GM23248 (cell line): ENCODE measurements around the gene NAA25. TPM values are rescaled to one million over a fixed set of nuclear protein-coding genes. Genes with fewer than 3 reads are reported as not detected.

Experiments
- DNase-seq: peaks from one replicate; pipeline ENCODE4 v3.0.0-alpha.2; 2015
- H2AFZ ChIP-seq: fragments of 200-600 bp; sonication (generic); 2 replicates; pipeline ENCODE4 v1.6.1; 2016; ENCODE audit warnings: antibody characterized with exemption
- H3F3A ChIP-seq: fragments of 200-600 bp; sonication (generic); 2 replicates; pipeline ENCODE4 v1.6.1; 2016; ENCODE audit warnings: mild to moderate bottlenecking, antibody characterized with exemption, mixed run types; ENCODE audit not compliant: insufficient read depth
- H3K27ac ChIP-seq: fragments of 200-600 bp; sonication (generic); 2 replicates; pipeline ENCODE4 v1.5.1; 2016; ENCODE audit warnings: mild to moderate bottlenecking
- H3K27me3 ChIP-seq: fragments of 200-600 bp; sonication (generic); replicated peaks from 2 replicates; pipeline ENCODE4 v1.6.1; 2016; ENCODE audit warnings: mild to moderate bottlenecking; ENCODE audit not compliant: insufficient read depth
- H3K36me3 ChIP-seq: fragments of 200-600 bp; sonication (generic); 2 replicates; pipeline ENCODE4 v1.6.1; 2016; ENCODE audit warnings: low read depth, mild to moderate bottlenecking
- H3K4me1 ChIP-seq: fragments of 200-600 bp; sonication (generic); 2 replicates; pipeline ENCODE4 v1.6.1; 2016; ENCODE audit warnings: mild to moderate bottlenecking; ENCODE audit not compliant: insufficient read depth
- H3K4me2 ChIP-seq: fragments of 200-600 bp; sonication (generic); one replicate; pipeline ENCODE4 v1.6.1; 2016; ENCODE audit warnings: mild to moderate bottlenecking; ENCODE audit not compliant: unreplicated experiment
- H3K4me3 ChIP-seq: fragments of 200-600 bp; sonication (generic); 2 replicates; pipeline ENCODE4 v1.5.1; 2016; ENCODE audit warnings: mild to moderate bottlenecking
- H3K79me2 ChIP-seq: fragments of 200-600 bp; sonication (generic); 2 replicates; pipeline ENCODE4 v1.6.1; 2016; ENCODE audit warnings: mild to moderate bottlenecking; ENCODE audit not compliant: insufficient read depth
- H3K9ac ChIP-seq: fragments of 200-600 bp; sonication (generic); 2 replicates; pipeline ENCODE4 v1.6.1; 2016; ENCODE audit warnings: mild to moderate bottlenecking
- H3K9me2 ChIP-seq: fragments of 200-600 bp; sonication (generic); 2 replicates; pipeline ENCODE4 v1.6.1; 2016; ENCODE audit warnings: mixed run types, mild to moderate bottlenecking, moderate library complexity; ENCODE audit not compliant: insufficient read depth
- H3K9me3 ChIP-seq: fragments of 200-600 bp; sonication (generic); one replicate; pipeline ENCODE4 v1.6.1; 2017; ENCODE audit warnings: low read depth
- H4K20me1 ChIP-seq: fragments of 200-600 bp; sonication (generic); 2 replicates; pipeline ENCODE4 v1.6.0; 2016; ENCODE audit not compliant: insufficient read depth
- EZH2 ChIP-seq: fragments of 200-600 bp; sonication (generic); IDR thresholded peaks from 2 replicates; pipeline ENCODE4 v1.6.1; 2018; ENCODE audit warnings: antibody characterized with exemption, mild to moderate bottlenecking; ENCODE audit not compliant: insufficient read depth, poor library complexity, severe bottlenecking
- EZH2phosphoT487 ChIP-seq: fragments of 200-600 bp; sonication (generic); IDR thresholded peaks from 2 replicates; pipeline ENCODE4 v1.6.1; 2018; ENCODE audit warnings: antibody characterized with exemption, moderate library complexity, mild to moderate bottlenecking, low read depth; ENCODE audit not compliant: insufficient read depth
- WGBS, 2 experiments: methylation state at CpG; one replicate each; pipeline ENCODE4 v1.1.6; 2015 to 2017; ENCODE audit warnings: low lambda C conversion rate in 2 of 2, low coverage in 1 of 2; ENCODE audit errors: missing lambda C conversion rate in 2 of 2; 5-methylcytosine and 5-hydroxymethylcytosine counted together
- in situ Hi-C: fragments of 300-500 bp; cut with MboI; formaldehyde crosslinking; loops from 2 replicates; pipeline ENCODE4 v1.15.0; 2020
- polyA plus RNA-seq: library from polyadenylated mRNA; unstranded; fragments of >200 nt; fragmentation: Nextera tagmentation; extraction: Ambion mirVana; gene quantifications from 2 replicates; pipeline ENCODE4 v1.2.1, GENCODE V29; 2016
- total RNA-seq: library from RNA; depleted of rRNA; stranded (reverse); fragments of >200 nt; shearing (Covaris generic); gene quantifications from 2 replicates; pipeline ENCODE4 v1.2.3, GENCODE V29; 2014

NAA25 gene
- total and polyA plus RNA-seq, 2 experiments from 2014 or later = 15.2 to 16.1 TPM

GRCh38 chr12:112015938-112016337 lies 92.6 kb downstream of the NAA25 start:
- Histone ChIP-seq H3K27ac (no peak overlapping the region), H3K4me2 (no peak overlapping the region), H3K79me2 (peaks cover 83% of the 10 kb centered on the region), H3K9ac (no peak overlapping the region), H3K4me3 (no peak overlapping the region), H3K36me3 (peaks cover 5% of the 10 kb centered on the region; the same call in 1 of the 2 replicates), H3K9me3 (no peaks in the 10 kb centered on the region), H3K9me2 (no peaks in the 10 kb centered on the region), H2AFZ (no peak overlapping the region), H3F3A (peaks cover 32% of the 10 kb centered on the region), H3K27me3 (no peaks in the 10 kb centered on the region), H3K4me1 (peaks cover 38% of the 10 kb centered on the region), H4K20me1 (no peaks in the 10 kb centered on the region)
- TF ChIP-seq EZH2phosphoT487 (no peak), EZH2 (no peak)
- no peak for DNase-seq
- in situ Hi-C loops = no loop called here
- WGBS, 2 experiments = 92 to 94% methylated on average over 6 of the region's 6 CpGs

- Histone ChIP-seq H3K4me1 (peaks cover 26% of the 10 kb centered on the region), H3K4me3 (peak overlapping the region; percentile 90), H3K4me2 (peak overlapping the region; percentile 90), H2AFZ (peak overlapping the region; percentile 94), H3K9ac (peak overlapping the region; percentile 90), H3K27ac (peak overlapping the region; percentile 86), H4K20me1 (no peaks in the 10 kb centered on the region), H3F3A (peaks cover 19% of the 10 kb centered on the region), H3K9me2 (no peaks in the 10 kb centered on the region), H3K79me2 (peaks cover 64% of the 10 kb centered on the region), H3K36me3 (peaks cover 5% of the 10 kb centered on the region; the same call in 1 of the 2 replicates), H3K9me3 (no peaks in the 10 kb centered on the region), H3K27me3 (no peaks in the 10 kb centered on the region)
- in situ Hi-C loops = no loop called here
- peak; percentile 86 for DNase-seq
- TF ChIP-seq EZH2 (no peak), EZH2phosphoT487 (no peak)
- WGBS, 2 experiments = 2 to 3% methylated on average over 53 of the region's 54 CpGs
These were observed 94.8 kb downstream of the NAA25 start for GRCh38 chr12:112013601-112014402.

GRCh38 chr12:112012775-112013600 lies 95.6 kb downstream of the NAA25 start, which contains the start of the genes ERP29 and TMEM116:
ERP29 (plus strand) TSS chr12:112013426; CDS start chr12:112013466, 40 bp downstream.
TMEM116 (minus strand) TSS chr12:112013165; CDS start chr12:112005270, 7,895 bp downstream.
- H3K36me3 ChIP-seq = peaks cover 5% of the 10 kb centered on the region; the same call in 1 of the 2 replicates
- H3K4me2 ChIP-seq = peak within 1 kb of the TSS; percentile 90
- in situ Hi-C loops = no loop called here
- peak within 1 kb of the TSS; percentile 90 for H3K9ac ChIP-seq
- H2AFZ ChIP-seq = peak within 1 kb of the TSS; percentile 94
- H3K4me3 ChIP-seq = peak within 1 kb of the TSS; percentile 90
- H3K27ac ChIP-seq = peak within 1 kb of the TSS; percentile 89
- peaks cover 19% of the 10 kb centered on the region for H3K4me1 ChIP-seq
- TF ChIP-seq EZH2 (no peak), EZH2phosphoT487 (no peak)
- no peaks in the 10 kb centered on the region for H4K20me1 ChIP-seq
- WGBS, 2 experiments = 0 to 1% methylated on average over 34 to 63 of the region's 67 CpGs
- no peaks in the 10 kb centered on the region for H3K27me3 ChIP-seq
- peaks cover 11% of the 10 kb centered on the region; the same call in 1 of the 2 replicates for H3F3A ChIP-seq
- no peaks in the 10 kb centered on the region for H3K9me3 ChIP-seq
- DNase-seq = peak; percentile 100
- peaks cover 58% of the 10 kb centered on the region for H3K79me2 ChIP-seq
- H3K9me2 ChIP-seq = no peaks in the 10 kb centered on the region

- peak overlapping the region; percentile 87 for H3K4me3 ChIP-seq
- WGBS, 2 experiments = 94 to 98% methylated on average over 8 of the region's 8 CpGs
These were observed 96.9 kb downstream of the NAA25 start for GRCh38 chr12:112011685-112012084.

More at GRCh38 chr12:112011685-112012084, 96.9 kb downstream of the NAA25 start:
- Histone ChIP-seq H3K4me1 (peaks cover 18% of the 10 kb centered on the region), H3K9me2 (no peaks in the 10 kb centered on the region), H3K27ac (no peak overlapping the region), H3K4me2 (peak overlapping the region; percentile 76), H4K20me1 (no peaks in the 10 kb centered on the region), H3K9ac (0 out of 2 replicates have a peak overlapping the region, but pooled peaks have one; percentile 89), H3K27me3 (no peaks in the 10 kb centered on the region), H3K9me3 (no peaks in the 10 kb centered on the region), H3K79me2 (peaks cover 45% of the 10 kb centered on the region), H2AFZ (no peak overlapping the region), H3K36me3 (peaks cover 5% of the 10 kb centered on the region; the same call in 1 of the 2 replicates), H3F3A (0 out of 2 replicates have a peak, but pooled peaks cover 5% of the 10 kb centered on the region)
- in situ Hi-C loops = no loop called here
- DNase-seq = no peak
- TF ChIP-seq EZH2phosphoT487 (no peak), EZH2 (no peak)
